Upper lobe of left lung (tissue), 6 donors: ENCODE results near the gene SLC38A2. TPM values are rescaled to one million over a fixed set of nuclear protein-coding genes. Genes with fewer than 3 reads are reported as not detected.

Experiments used
- ATAC-seq, 2 donors: fragments of 200-7000 bp; cut with Tn5 transposase; one replicate each; pipeline ENCODE4 v1.9.1; 2022; ENCODE audit warnings: mild to moderate bottlenecking in 2 of 2, moderate library complexity in 2 of 2; ENCODE audit not compliant: low FRiP score in 2 of 2
- DNase-seq, 2 donors: peaks; one replicate each; pipeline ENCODE4 v3.0.0-alpha.2; 2019 to 2020
- H3K27ac ChIP-seq, 4 donors: fragments of 200-600 bp; sonication (generic); one replicate each; pipeline ENCODE4 v1.5.1; 2016 to 2019
- H3K27me3 ChIP-seq, 4 donors: fragments of 200-600 bp; sonication (generic); one replicate each; pipeline ENCODE4 v1.5.1; 2017 to 2019
- H3K36me3 ChIP-seq, 4 donors: fragments of 200-600 bp; sonication (generic); one replicate each; pipeline ENCODE4 v1.5.1; 2016 to 2019
- H3K4me1 ChIP-seq, 4 donors: fragments of 200-600 bp; sonication (generic); one replicate each; pipeline ENCODE4 v1.5.1; 2018 to 2019
- H3K4me3 ChIP-seq, 4 donors: fragments of 200-600 bp; sonication (generic); one replicate each; pipeline ENCODE4 v1.5.1; 2017 to 2019; ENCODE audit warnings: mild to moderate bottlenecking in 2 of 4, moderate library complexity in 1 of 4
- H3K9me3 ChIP-seq, 4 donors: fragments of 200-600 bp; sonication (generic); one replicate each; pipeline ENCODE4 v1.5.1; 2018 to 2019
- EP300 ChIP-seq, 4 donors: sonication (generic); formaldehyde crosslinking; IDR thresholded peaks; one replicate each; pipeline ENCODE4 v1.5.1; 2017; ENCODE audit warnings: antibody characterized with exemption in 4 of 4, control low read depth in 2 of 4
- POLR2A ChIP-seq, 4 donors: fragments of 450-650 bp; IDR thresholded peaks; one replicate each; pipeline ENCODE4 v1.5.1; 2016 to 2017; ENCODE audit warnings: antibody characterized with exemption in 4 of 4, mild to moderate bottlenecking in 2 of 4
- POLR2AphosphoS5 ChIP-seq, 2 donors: sonication (generic); formaldehyde crosslinking; IDR thresholded peaks; one replicate each; pipeline ENCODE4 v1.5.1; 2017; ENCODE audit warnings: antibody characterized with exemption in 2 of 2
- WGBS, 2 donors: methylation state at CpG; one replicate each; pipeline ENCODE4 v1.1.5; 2017 to 2018; 5-methylcytosine and 5-hydroxymethylcytosine counted together
- total RNA-seq, 6 donors: library from RNA; depleted of rRNA in 4 of 6; stranded (reverse); fragments of >200 nt in 4 of 6; gene quantifications; one replicate each; pipeline versions ENCODE4 v1.1.0 to v1.2.1, GENCODE V29; 2016 to 2021
- TF ChIP-seq, protein P1 (sequence below), 6 experiments: fragments of 450-650 bp in 4 of 6; fragments of 200-600 bp in 2 of 6; sonication (generic) in 2 of 6; IDR thresholded peaks; one replicate each; pipeline ENCODE4 v1.5.1; 2016 to 2019; ENCODE audit warnings: antibody characterized with exemption in 6 of 6
- donor health status: DM: no; HTN: no; CAD: no; lungs with moderate emphysema.
- donor health status: DM: no; HTN: yes; CAD: no; lungs with severe emphysema.

Gene SLC38A2
- total RNA-seq, 6 donors from 2014 or later, result 104 to 409 (median 223) TPM

DNA sequence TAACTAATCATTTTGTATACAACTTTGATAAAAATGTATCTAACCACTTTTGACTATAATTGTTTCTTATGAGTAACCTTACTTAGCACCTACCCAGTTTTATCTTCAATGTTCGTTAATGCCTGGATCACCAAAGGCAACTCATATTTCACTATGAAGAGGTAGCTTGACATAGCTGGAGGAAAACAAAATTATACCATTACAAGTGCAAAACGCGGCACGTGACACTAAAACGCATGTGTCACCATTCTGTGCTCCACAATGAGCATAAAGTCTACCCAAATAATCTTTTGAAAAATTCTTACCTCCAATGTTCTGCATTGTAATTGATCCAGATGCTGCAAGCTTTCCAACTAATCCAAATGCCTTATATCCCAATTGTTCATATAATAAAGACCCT lies 5.8 kb downstream of the SLC38A2 start:
- Histone ChIP-seq H3K27ac (peak overlapping the region in 1 of 4 donors; percentile 3), H3K4me1 (peaks cover 59 to 78% (median 63%) of the 10 kb centered on the region in 4 donors), H3K36me3 (peaks cover 66 to 94% (median 79%) of the 10 kb centered on the region in 4 donors), H3K27me3 (no peaks in the 10 kb centered on the region), H3K4me3 (peak overlapping the region in 3 of 4 donors; percentile 91 to 96 (median 94)), H3K9me3 (no peaks in the 10 kb centered on the region)
- no peak for ATAC-seq
- 81 to 86% methylated on average over 5 of the region's 5 CpGs for WGBS, 2 donors
- TF ChIP-seq POLR2A (IDR thresholded peaks at IDR 0.05) (no peak), POLR2AphosphoS5 (IDR thresholded peaks at IDR 0.05) (no peak), EP300 (IDR thresholded peaks at IDR 0.05) (no peak)
- TF ChIP-seq, protein P1, sequence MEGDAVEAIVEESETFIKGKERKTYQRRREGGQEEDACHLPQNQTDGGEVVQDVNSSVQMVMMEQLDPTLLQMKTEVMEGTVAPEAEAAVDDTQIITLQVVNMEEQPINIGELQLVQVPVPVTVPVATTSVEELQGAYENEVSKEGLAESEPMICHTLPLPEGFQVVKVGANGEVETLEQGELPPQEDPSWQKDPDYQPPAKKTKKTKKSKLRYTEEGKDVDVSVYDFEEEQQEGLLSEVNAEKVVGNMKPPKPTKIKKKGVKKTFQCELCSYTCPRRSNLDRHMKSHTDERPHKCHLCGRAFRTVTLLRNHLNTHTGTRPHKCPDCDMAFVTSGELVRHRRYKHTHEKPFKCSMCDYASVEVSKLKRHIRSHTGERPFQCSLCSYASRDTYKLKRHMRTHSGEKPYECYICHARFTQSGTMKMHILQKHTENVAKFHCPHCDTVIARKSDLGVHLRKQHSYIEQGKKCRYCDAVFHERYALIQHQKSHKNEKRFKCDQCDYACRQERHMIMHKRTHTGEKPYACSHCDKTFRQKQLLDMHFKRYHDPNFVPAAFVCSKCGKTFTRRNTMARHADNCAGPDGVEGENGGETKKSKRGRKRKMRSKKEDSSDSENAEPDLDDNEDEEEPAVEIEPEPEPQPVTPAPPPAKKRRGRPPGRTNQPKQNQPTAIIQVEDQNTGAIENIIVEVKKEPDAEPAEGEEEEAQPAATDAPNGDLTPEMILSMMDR (IDR thresholded peaks at IDR 0.05), result no peak
- no peak for DNase-seq

DNA sequence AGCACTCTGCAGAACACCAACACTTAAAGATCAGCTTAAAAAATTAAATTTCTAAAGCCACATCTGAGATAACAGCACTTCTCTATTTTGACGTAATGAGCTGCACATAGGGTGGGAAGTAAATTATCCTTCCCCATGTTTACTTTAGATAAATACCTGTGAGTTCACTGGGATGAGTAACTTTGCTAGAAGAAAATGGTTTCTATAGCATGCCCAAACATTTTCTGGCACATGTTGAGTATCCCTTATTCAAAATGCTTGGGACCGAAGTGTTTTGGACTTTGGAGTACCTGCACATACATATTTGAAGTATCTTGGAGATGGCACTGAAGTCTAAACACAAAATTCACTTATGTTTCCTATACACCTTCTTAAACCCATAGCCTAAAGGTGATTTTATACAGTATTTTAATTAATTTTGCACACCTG lies 6.6 kb downstream of the SLC38A2 start:
- Histone ChIP-seq H3K36me3 (peaks cover 68 to 100% (median 87%) of the 10 kb centered on the region in 4 donors), H3K4me1 (peaks cover 63 to 85% (median 66%) of the 10 kb centered on the region in 4 donors)
- no peak for ATAC-seq

DNA sequence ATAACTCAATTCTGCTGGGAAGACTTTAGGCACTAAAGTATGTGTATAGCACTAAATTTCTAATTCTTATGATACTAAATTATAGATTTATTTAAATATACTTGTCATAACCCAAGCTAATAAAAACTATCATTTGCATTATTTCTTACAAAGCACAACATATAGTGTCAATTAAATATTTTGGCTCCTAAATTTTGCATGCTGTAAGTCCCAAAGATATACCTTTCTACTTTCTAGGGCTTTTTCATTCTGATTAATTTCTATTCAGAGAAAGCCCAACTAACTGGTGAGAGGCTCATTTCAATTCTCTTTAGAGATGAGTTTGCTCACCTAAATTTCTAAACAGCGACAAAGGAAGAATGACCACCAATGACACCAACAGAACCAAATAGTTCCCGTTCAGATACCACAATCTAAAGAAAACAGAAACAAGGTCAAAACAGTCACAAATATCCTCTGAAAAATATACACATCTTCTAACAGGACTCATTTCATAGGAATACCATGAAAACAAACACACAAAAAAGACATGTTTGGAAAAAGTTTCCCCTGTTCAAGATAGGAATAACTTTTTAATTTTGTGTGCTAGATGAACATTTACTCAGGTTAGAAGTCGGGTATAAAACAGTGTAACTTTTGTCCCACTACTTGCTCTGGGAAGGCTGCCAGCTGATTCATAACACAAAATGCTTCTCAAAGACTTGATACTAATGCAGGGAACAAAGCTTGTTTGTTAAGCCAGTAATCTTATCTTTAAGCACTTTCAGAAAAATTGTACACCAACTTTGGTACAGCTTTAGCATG lies 7.6 kb downstream of the SLC38A2 start:
- TF ChIP-seq POLR2A (IDR thresholded peaks at IDR 0.05), result no peak
- no peak for TF ChIP-seq EP300 (IDR thresholded peaks at IDR 0.05)
- no peak for TF ChIP-seq POLR2AphosphoS5 (IDR thresholded peaks at IDR 0.05)
- TF ChIP-seq, protein P1 (IDR thresholded peaks at IDR 0.05), result no peak

More for the DNA sequence above, 6.6 kb downstream of the SLC38A2 start:
- peak overlapping the region in 2 of 4 donors; percentile 3 to 23 for H3K27ac ChIP-seq
- no peak for DNase-seq
- TF ChIP-seq POLR2AphosphoS5 (IDR thresholded peaks at IDR 0.05) (no peak), EP300 (IDR thresholded peaks at IDR 0.05) (no peak), POLR2A (IDR thresholded peaks at IDR 0.05) (no peak)
- TF ChIP-seq, protein P1 (IDR thresholded peaks at IDR 0.05), result no peak
- no peaks in the 10 kb centered on the region for H3K9me3 ChIP-seq
- H3K27me3 ChIP-seq, result no peaks in the 10 kb centered on the region
- H3K4me3 ChIP-seq, result peak overlapping the region; percentile 4 to 94 (median 49)
- 53 to 56% methylated on average over 2 of the region's 2 CpGs for WGBS, 2 donors

DNA sequence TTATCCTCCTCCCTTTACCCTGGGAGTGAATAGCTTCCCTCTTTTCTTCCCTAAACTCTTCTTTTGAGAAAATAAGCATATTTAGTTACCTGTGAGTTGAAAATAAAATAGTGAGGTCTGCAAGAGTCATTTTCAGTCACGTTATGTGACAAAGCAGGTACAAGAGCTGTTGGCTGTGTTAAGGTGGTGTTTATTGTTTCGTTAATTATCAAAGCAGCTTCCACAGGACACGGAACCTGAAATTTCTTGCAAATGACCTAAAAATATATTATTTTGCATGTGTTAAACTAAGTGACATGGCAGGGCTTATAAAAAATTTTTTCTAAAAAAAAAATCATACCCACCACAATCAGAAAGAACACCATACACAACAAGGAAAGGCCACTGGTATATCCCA lies 8.3 kb downstream of the SLC38A2 start:
- H3K4me1 ChIP-seq, result peaks cover 49 to 71% (median 54%) of the 10 kb centered on the region in 4 donors
- H3K36me3 ChIP-seq, result peaks cover 78 to 100% (median 92%) of the 10 kb centered on the region in 4 donors
- peak overlapping the region in 1 of 4 donors; percentile 91 for H3K4me3 ChIP-seq
- H3K27me3 ChIP-seq, result no peaks in the 10 kb centered on the region
- no peak for ATAC-seq
- TF ChIP-seq EP300 (IDR thresholded peaks at IDR 0.05) (no peak), POLR2AphosphoS5 (IDR thresholded peaks at IDR 0.05) (no peak), POLR2A (IDR thresholded peaks at IDR 0.05) (no peak)
- TF ChIP-seq, protein P1 (IDR thresholded peaks at IDR 0.05), result no peak
- no peak overlapping the region for H3K27ac ChIP-seq
- DNase-seq, result no peak
- 86% methylated on average over 3 of the region's 3 CpGs for WGBS, 2 donors
- H3K9me3 ChIP-seq, result no peaks in the 10 kb centered on the region

More for the DNA sequence above, 7.6 kb downstream of the SLC38A2 start:
- DNase-seq, result peak in 1 of 2 donors; percentile 44
- peaks cover 56 to 78% (median 59%) of the 10 kb centered on the region in 4 donors for H3K4me1 ChIP-seq
- H3K36me3 ChIP-seq, result peaks cover 73 to 100% (median 92%) of the 10 kb centered on the region in 4 donors
- WGBS, 2 donors, result 55 to 58% methylated on average over 3 of the region's 3 CpGs
- H3K27ac ChIP-seq, result peak overlapping the region in 1 of 4 donors; percentile 3
- no peak for ATAC-seq
- no peaks in the 10 kb centered on the region for H3K9me3 ChIP-seq
- peak overlapping the region in 2 of 4 donors; percentile 91 to 94 for H3K4me3 ChIP-seq
- H3K27me3 ChIP-seq, result no peaks in the 10 kb centered on the region
